SK-N-SH (cell line): ENCODE results near the gene NCOA5.

Experiments used
- CTCF ChIP-seq: fragments of 200-600 bp; sonication (generic); IDR thresholded peaks from 2 replicates; pipeline ENCODE4 v1.6.1; 2017; ENCODE audit warnings: antibody characterized with exemption, mild to moderate bottlenecking, moderate library complexity
- EP300 ChIP-seq, 2 experiments: IDR thresholded peaks; 2 replicates each; pipeline versions ENCODE4 v1.4.0 to v1.6.1; 2012; ENCODE audit warnings: borderline replicate concordance in 1 of 2, low read depth in 1 of 2, low read length in 1 of 2
- FOXM1 ChIP-seq: IDR thresholded peaks from 2 replicates; pipeline ENCODE4 v1.4.0; 2012; ENCODE audit warnings: low read depth, mild to moderate bottlenecking
- JUND ChIP-seq: IDR thresholded peaks from 2 replicates; pipeline ENCODE4 v1.4.0; 2012
- NFIC ChIP-seq: IDR thresholded peaks from 2 replicates; pipeline ENCODE4 v1.4.0; 2012; ENCODE audit warnings: borderline replicate concordance
- NRF1 ChIP-seq: IDR thresholded peaks from 2 replicates; pipeline ENCODE4 v1.6.1; 2012; ENCODE audit warnings: low read depth, mild to moderate bottlenecking, low read length
- PBX3 ChIP-seq: IDR thresholded peaks from 2 replicates; pipeline ENCODE4; 2012
- POLR2AphosphoS5 ChIP-seq: IDR thresholded peaks from 2 replicates; pipeline ENCODE4 v1.6.1; 2012; ENCODE audit warnings: low read depth, low read length
- RCOR1 ChIP-seq: fragments of 150-350 bp; IDR thresholded peaks from 2 replicates; pipeline ENCODE4 v1.6.1; 2017; ENCODE audit warnings: antibody characterized with exemption, low read length
- RFX5 ChIP-seq: IDR thresholded peaks from 2 replicates; pipeline ENCODE4 v1.6.1; 2012; ENCODE audit warnings: mild to moderate bottlenecking, improper control_type of control experiment, low read length
- SIN3A ChIP-seq: IDR thresholded peaks from 2 replicates; pipeline ENCODE4 v1.6.1; 2012; ENCODE audit warnings: low read depth, mild to moderate bottlenecking, low read length, moderate library complexity, borderline replicate concordance
- TAF1 ChIP-seq: IDR thresholded peaks from 2 replicates; pipeline ENCODE4 v1.6.1; 2012; ENCODE audit warnings: low read depth, mild to moderate bottlenecking, low read length, moderate library complexity, borderline replicate concordance
- USF1 ChIP-seq: IDR thresholded peaks from 2 replicates; pipeline ENCODE4 v1.4.0; 2012; ENCODE audit warnings: low read depth, borderline replicate concordance
- USF2 ChIP-seq: fragments of 150-350 bp; IDR thresholded peaks from 2 replicates; pipeline ENCODE4 v1.6.1; 2017; ENCODE audit warnings: antibody characterized with exemption, low read length, low read depth, borderline replicate concordance

GRCh38 chr20:46063652-46064054 is 26.1 kb downstream of the NCOA5 start:
- TF ChIP-seq USF2 (no peak), CTCF (no peak), JUND (no peak), USF1 (no peak), TAF1 (no peak), RFX5 (no peak), PBX3 (no peak), NRF1 (no peak), EP300 (IDR thresholded peaks at IDR 0.05; ENCODE audit: borderline replicate concordance in 1 of 2, low read depth in 1 of 2, low read length in 1 of 2) (no peak), POLR2AphosphoS5 (no peak), SIN3A (no peak), NFIC (no peak), RCOR1 (no peak), FOXM1 (no peak)
